Esophagus muscularis mucosa (tissue), 3 donors: ENCODE measurements around the gene PRSS1.

Source experiments
- POLR2AphosphoS5 ChIP-seq, 2 donors: sonication (generic); formaldehyde crosslinking; IDR thresholded peaks; one replicate each; pipeline ENCODE4 v1.6.1; 2017; ENCODE audit warnings: antibody characterized with exemption in 2 of 2
- TF ChIP-seq, protein P1 (sequence below), 3 experiments: fragments of 200-600 bp in 2 of 3; fragments of 450-650 bp in 1 of 3; sonication (generic) in 2 of 3; IDR thresholded peaks; one replicate each; pipeline ENCODE4 v1.5.1; 2017 to 2019; ENCODE audit warnings: antibody characterized with exemption in 3 of 3, mild to moderate bottlenecking in 2 of 3, moderate library complexity in 1 of 3

DNA sequence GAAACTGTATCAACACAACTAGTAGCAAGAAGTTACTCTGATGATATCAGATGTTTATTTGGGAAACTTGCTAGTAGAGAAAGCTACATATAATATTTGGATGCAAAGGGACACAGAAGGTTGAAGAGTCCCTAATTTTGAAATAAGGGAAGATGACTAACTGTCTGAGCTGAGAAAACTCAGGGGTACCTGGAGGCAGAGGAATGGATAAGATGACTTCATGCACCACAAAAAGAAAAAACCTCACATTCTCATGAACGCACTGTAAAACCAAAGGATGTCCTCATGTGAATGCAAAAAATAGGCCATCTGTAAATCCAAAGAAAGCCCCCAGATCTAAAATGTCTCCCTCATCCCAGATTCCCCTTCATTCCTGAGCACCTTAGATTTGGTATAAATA is 50.8 kb downstream of the PRSS1 start:
- TF ChIP-seq, protein P1, sequence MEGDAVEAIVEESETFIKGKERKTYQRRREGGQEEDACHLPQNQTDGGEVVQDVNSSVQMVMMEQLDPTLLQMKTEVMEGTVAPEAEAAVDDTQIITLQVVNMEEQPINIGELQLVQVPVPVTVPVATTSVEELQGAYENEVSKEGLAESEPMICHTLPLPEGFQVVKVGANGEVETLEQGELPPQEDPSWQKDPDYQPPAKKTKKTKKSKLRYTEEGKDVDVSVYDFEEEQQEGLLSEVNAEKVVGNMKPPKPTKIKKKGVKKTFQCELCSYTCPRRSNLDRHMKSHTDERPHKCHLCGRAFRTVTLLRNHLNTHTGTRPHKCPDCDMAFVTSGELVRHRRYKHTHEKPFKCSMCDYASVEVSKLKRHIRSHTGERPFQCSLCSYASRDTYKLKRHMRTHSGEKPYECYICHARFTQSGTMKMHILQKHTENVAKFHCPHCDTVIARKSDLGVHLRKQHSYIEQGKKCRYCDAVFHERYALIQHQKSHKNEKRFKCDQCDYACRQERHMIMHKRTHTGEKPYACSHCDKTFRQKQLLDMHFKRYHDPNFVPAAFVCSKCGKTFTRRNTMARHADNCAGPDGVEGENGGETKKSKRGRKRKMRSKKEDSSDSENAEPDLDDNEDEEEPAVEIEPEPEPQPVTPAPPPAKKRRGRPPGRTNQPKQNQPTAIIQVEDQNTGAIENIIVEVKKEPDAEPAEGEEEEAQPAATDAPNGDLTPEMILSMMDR (IDR thresholded peaks at IDR 0.05) = no peak
- no peak for TF ChIP-seq POLR2AphosphoS5 (IDR thresholded peaks at IDR 0.05)
